Fibroblast of lung (primary cell): Measurements from ENCODE around the gene RSF1. TPM values are rescaled to one million over a fixed set of nuclear protein-coding genes. Genes with fewer than 3 reads are reported as not detected.

Experiments used
- DNase-seq, 2 donors: peaks; one replicate each; pipeline versions ENCODE4 v3.0.0 to v3.0.0-alpha.2; 2010; ENCODE audit warnings: low read depth in 2 of 2
- H2AFZ ChIP-seq: 2 replicates; pipeline ENCODE4 v1.5.1; 2012; ENCODE audit warnings: low read length, control low read depth, inconsistent platforms
- H3K27ac ChIP-seq: 2 replicates; pipeline ENCODE4 v1.5.1; 2011; ENCODE audit warnings: low read length, control low read depth; ENCODE audit not compliant: insufficient read depth
- H3K27me3 ChIP-seq: 2 replicates; pipeline ENCODE4 v1.5.1; 2011; ENCODE audit warnings: mild to moderate bottlenecking, low read length; ENCODE audit not compliant: control insufficient read depth, insufficient read depth
- H3K36me3 ChIP-seq: 2 replicates; pipeline ENCODE4 v1.5.1; 2011; ENCODE audit warnings: low read length; ENCODE audit not compliant: control insufficient read depth, insufficient read depth
- H3K4me1 ChIP-seq: 2 replicates; pipeline ENCODE4 v1.5.1; 2011; ENCODE audit warnings: low read length; ENCODE audit not compliant: control insufficient read depth, insufficient read depth; ENCODE audit errors: extremely low read depth
- H3K4me2 ChIP-seq: 2 replicates; pipeline ENCODE4 v1.5.1; 2011; ENCODE audit warnings: low read length, control low read depth; ENCODE audit not compliant: insufficient read depth; ENCODE audit errors: extremely low read depth
- H3K4me3 ChIP-seq, 4 experiments: fragments of 200-600 bp in 1 of 4; sonication (generic) in 1 of 4; replicated peaks in 1 of 4; 2 replicates each; pipeline ENCODE4 v1.5.1; 2011 to 2016; ENCODE audit warnings: low read length in 4 of 4, low read depth in 3 of 4, mild to moderate bottlenecking in 3 of 4, control low read depth in 2 of 4, inconsistent platforms in 1 of 4, mixed read lengths in 1 of 4; ENCODE audit not compliant: insufficient read depth in 1 of 4; ENCODE audit errors: control extremely low read depth in 1 of 4
- H3K79me2 ChIP-seq: 2 replicates; pipeline ENCODE4 v1.5.1; 2012; ENCODE audit warnings: mild to moderate bottlenecking, low read length, inconsistent platforms; ENCODE audit not compliant: control insufficient read depth, insufficient read depth
- H3K9ac ChIP-seq: 2 replicates; pipeline ENCODE4 v1.5.1; 2011; ENCODE audit warnings: mild to moderate bottlenecking, low read length, control low read depth; ENCODE audit not compliant: insufficient read depth
- H3K9me3 ChIP-seq: 2 replicates; pipeline ENCODE4 v1.5.1; 2012; ENCODE audit warnings: low read depth, low read length; ENCODE audit not compliant: control insufficient read depth, insufficient read depth
- H4K20me1 ChIP-seq: 2 replicates; pipeline ENCODE4 v1.5.1; 2011; ENCODE audit warnings: low read length; ENCODE audit not compliant: control insufficient read depth, insufficient read depth; ENCODE audit errors: extremely low read depth
- EZH2 ChIP-seq: IDR thresholded peaks from 2 replicates; pipeline ENCODE4 v1.5.1; 2012; ENCODE audit warnings: low read length, control low read depth, mild to moderate bottlenecking; ENCODE audit errors: missing control alignments
- polyA plus RNA-seq, 2 donors: library from polyadenylated mRNA; depleted of rRNA in 1 of 2; stranded (reverse) in 1 of 2; unstranded in 1 of 2; fragments of >200 nt; gene quantifications; 2 replicates each; pipeline ENCODE4 v1.2.1, GENCODE V29; 2011 to 2012; ENCODE audit warnings: missing spikeins in 1 of 2
- total RNA-seq: library from RNA; depleted of rRNA; stranded (reverse); fragments of >200 nt; gene quantifications from 2 replicates; pipeline ENCODE4 v1.2.1, GENCODE V29; 2014
- TF ChIP-seq, protein P1 (sequence below), 2 donors: IDR thresholded peaks in 1 of 2; conservative IDR thresholded peaks in 1 of 2; 1 replicate in 1 of 2; 2 replicates in 1 of 2; pipeline ENCODE4 v1.5.1; 2011 to 2012; ENCODE audit warnings: low read length in 2 of 2, control low read depth in 1 of 2, inconsistent platforms in 1 of 2, low read depth in 1 of 2, mild to moderate bottlenecking in 1 of 2

RSF1 gene
- total and polyA plus RNA-seq, 2 donors (not counting 1 experiment from before 2014, with no cell fraction given): 27.5 to 38.1 TPM

DNA sequence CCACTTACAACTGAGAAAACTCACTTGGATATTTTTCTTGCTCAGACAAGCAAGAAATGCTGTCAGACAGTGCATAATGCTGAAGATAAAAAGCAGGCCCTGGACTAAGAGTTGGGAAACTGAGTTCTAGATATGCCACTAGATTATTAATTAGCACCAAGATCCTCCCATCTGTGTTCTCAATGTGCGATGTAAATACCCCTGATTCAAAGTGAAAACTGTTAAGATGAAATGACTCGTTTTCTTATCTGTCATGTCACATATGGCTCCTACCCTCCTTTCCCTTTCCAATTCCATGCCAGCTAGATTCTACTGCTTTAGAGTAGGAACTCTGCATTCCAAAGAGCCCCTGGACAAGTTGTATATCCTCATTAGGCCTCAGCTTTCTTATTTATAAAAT is 94.0 kb downstream of the RSF1 start:
- no peak overlapping the region for H3K4me3 ChIP-seq
- no peak overlapping the region for H3K4me2 ChIP-seq
- H2AFZ ChIP-seq: no peak overlapping the region
- H3K9ac ChIP-seq: no peak overlapping the region
- no peaks in the 10 kb centered on the region for H4K20me1 ChIP-seq
- H3K36me3 ChIP-seq: peaks cover 5% of the 10 kb centered on the region
- no peak for DNase-seq
- no peaks in the 10 kb centered on the region for H3K4me1 ChIP-seq
- H3K79me2 ChIP-seq: no peaks in the 10 kb centered on the region
- H3K27me3 ChIP-seq: no peaks in the 10 kb centered on the region
- no peaks in the 10 kb centered on the region for H3K9me3 ChIP-seq
- H3K27ac ChIP-seq: no peak overlapping the region
- TF ChIP-seq EZH2: no peak
- TF ChIP-seq, protein P1, sequence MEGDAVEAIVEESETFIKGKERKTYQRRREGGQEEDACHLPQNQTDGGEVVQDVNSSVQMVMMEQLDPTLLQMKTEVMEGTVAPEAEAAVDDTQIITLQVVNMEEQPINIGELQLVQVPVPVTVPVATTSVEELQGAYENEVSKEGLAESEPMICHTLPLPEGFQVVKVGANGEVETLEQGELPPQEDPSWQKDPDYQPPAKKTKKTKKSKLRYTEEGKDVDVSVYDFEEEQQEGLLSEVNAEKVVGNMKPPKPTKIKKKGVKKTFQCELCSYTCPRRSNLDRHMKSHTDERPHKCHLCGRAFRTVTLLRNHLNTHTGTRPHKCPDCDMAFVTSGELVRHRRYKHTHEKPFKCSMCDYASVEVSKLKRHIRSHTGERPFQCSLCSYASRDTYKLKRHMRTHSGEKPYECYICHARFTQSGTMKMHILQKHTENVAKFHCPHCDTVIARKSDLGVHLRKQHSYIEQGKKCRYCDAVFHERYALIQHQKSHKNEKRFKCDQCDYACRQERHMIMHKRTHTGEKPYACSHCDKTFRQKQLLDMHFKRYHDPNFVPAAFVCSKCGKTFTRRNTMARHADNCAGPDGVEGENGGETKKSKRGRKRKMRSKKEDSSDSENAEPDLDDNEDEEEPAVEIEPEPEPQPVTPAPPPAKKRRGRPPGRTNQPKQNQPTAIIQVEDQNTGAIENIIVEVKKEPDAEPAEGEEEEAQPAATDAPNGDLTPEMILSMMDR (conservative IDR thresholded peaks at IDR 0.05 in 1 of 2, IDR thresholded peaks at IDR 0.05 in 1 of 2; ENCODE audit: low read depth in 1 of 2, low read length in 2 of 2): no peak

DNA sequence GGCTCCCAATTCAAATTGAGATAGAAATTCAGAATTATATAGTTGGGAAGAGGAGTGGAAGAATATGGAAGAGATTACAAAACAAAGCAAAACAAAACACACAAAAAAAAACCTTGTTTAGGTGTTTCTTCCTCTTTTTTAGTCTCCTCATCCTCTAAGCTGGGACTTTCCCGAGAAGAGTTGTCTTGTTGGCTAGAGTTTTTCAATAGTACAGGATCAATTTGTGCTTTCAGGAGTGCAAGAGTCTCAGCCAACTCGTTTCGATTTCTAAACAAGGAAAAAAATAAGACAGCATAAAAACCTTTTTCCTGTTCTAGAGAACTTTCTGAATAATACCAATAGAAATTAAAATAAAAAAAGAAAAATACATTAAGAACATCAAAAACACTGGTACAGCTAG is 95.1 kb downstream of the RSF1 start:
- Histone ChIP-seq H2AFZ (no peak overlapping the region), H3K9me3 (no peaks in the 10 kb centered on the region), H3K27me3 (no peaks in the 10 kb centered on the region), H3K4me1 (no peaks in the 10 kb centered on the region), H3K79me2 (no peaks in the 10 kb centered on the region), H3K9ac (no peak overlapping the region), H3K36me3 (peaks cover 5% of the 10 kb centered on the region), H4K20me1 (no peaks in the 10 kb centered on the region), H3K27ac (no peak overlapping the region), H3K4me3 (no peak overlapping the region), H3K4me2 (no peak overlapping the region)
- no peak for DNase-seq
- TF ChIP-seq, protein P1 (conservative IDR thresholded peaks at IDR 0.05 in 1 of 2, IDR thresholded peaks at IDR 0.05 in 1 of 2; ENCODE audit: low read depth in 1 of 2, low read length in 2 of 2): no peak
- TF ChIP-seq EZH2: no peak

DNA sequence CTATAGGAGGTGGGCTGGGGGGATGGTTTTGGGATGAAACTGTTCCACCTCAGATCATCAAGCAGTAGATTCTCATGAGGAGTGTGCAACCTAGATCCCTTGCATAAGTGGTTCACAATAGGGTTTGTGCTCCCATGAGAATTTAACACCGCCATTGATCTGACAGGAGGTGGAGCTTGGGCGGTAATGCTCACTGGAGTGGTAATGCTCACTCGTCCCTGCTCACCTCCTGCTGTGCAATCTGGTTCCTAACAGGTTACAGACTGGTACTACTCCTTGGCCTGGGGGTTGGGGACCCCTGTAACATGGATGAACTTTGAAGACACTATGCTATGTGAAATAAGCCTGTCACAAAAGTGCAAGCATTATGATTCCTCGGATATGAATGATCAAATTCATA is 95.9 kb downstream of the RSF1 start:
- Histone ChIP-seq H3K4me1 (no peaks in the 10 kb centered on the region), H3K27ac (no peak overlapping the region), H3K27me3 (no peaks in the 10 kb centered on the region), H3K9me3 (no peaks in the 10 kb centered on the region), H3K9ac (no peak overlapping the region), H2AFZ (no peak overlapping the region), H3K79me2 (no peaks in the 10 kb centered on the region), H3K4me2 (no peak overlapping the region), H3K36me3 (peaks cover 5% of the 10 kb centered on the region), H3K4me3 (no peak overlapping the region), H4K20me1 (no peaks in the 10 kb centered on the region)
- TF ChIP-seq, protein P1 (conservative IDR thresholded peaks at IDR 0.05 in 1 of 2, IDR thresholded peaks at IDR 0.05 in 1 of 2; ENCODE audit: low read depth in 1 of 2, low read length in 2 of 2): no peak
- no peak for DNase-seq
